GM10248 (cell line): ENCODE data around the gene RDM1.

Experiments
- CTCF ChIA-PET: fragments of 300-600 bp; sonication (Branson Sonifier 250); formaldehyde crosslinking; extraction: SDS; loops from one replicate; lab custom pipeline; 2021; ENCODE audit warnings: antibody characterized with exemption; lab: Yijun Ruan, JAX
- POLR2A ChIA-PET: fragments of 350-650 bp; sonication (Branson Sonifier 250); formaldehyde crosslinking; extraction: SDS; loops from one replicate; lab custom pipeline; 2020; ENCODE audit warnings: antibody characterized with exemption; lab: Yijun Ruan, JAX
- DNase-seq: peaks from one replicate; pipeline ENCODE4 v3.0.0; 2012; ENCODE audit errors: extremely low spot score
- TF ChIP-seq, protein P1 (sequence below): IDR thresholded peaks from 2 replicates; pipeline ENCODE4 v1.5.1; 2012; ENCODE audit warnings: mild to moderate bottlenecking, low read depth; ENCODE audit errors: extremely low read depth, missing control alignments, control extremely low read depth

RDM1 gene

DNA sequence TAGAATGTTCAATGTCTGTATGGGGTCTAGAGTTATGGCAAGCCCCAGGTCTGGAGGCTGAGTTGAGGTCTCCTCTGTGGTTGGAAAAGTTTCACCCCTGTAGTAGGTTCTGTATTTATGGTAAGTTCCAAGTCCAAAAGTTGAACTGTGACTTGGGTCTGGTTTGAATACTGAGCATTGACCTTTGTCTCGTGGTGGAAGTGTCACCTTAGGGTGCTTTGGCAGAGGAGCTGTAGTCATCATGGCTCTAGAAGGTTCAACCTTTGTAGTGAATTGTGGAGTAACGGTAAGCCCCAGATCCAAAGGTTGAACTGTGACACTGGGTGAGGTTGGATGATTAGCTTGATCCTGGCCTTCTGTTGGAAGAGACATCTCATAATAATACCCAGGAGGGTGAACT is 17.6 kb downstream of the RDM1 start:
- DNase-seq = no peak
- ChIA-PET POLR2A (no interaction called here), CTCF (no interaction called here)
- TF ChIP-seq, protein P1, sequence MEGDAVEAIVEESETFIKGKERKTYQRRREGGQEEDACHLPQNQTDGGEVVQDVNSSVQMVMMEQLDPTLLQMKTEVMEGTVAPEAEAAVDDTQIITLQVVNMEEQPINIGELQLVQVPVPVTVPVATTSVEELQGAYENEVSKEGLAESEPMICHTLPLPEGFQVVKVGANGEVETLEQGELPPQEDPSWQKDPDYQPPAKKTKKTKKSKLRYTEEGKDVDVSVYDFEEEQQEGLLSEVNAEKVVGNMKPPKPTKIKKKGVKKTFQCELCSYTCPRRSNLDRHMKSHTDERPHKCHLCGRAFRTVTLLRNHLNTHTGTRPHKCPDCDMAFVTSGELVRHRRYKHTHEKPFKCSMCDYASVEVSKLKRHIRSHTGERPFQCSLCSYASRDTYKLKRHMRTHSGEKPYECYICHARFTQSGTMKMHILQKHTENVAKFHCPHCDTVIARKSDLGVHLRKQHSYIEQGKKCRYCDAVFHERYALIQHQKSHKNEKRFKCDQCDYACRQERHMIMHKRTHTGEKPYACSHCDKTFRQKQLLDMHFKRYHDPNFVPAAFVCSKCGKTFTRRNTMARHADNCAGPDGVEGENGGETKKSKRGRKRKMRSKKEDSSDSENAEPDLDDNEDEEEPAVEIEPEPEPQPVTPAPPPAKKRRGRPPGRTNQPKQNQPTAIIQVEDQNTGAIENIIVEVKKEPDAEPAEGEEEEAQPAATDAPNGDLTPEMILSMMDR = no peak

DNA sequence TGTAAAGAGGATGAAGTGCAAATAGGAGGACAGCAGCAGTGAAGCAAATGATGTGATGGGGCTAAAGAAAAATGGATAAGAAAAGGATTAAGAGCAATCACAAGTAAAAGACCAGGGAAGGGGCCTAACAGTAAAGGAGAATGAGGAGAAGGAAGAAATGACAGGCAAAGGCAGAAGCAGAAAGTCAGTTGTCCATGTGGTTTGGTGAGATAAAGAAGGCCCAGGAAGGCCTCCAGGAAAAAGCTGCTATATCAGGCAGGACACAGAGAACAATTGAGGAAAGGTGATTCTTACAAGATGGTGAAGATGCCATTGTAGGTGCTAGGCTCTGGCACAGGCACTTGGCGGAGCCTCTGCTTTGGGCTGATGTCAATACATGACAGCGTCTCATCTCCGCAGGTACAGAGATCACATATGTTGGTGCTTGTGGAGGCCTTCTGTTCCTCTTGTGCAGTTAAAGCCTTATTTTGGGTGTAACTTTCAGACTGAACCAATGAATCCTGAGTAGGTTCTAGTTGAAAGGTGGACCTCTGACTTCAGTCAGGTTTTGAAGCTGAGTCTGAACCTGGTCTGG is 18.1 kb downstream of the RDM1 start:
- TF ChIP-seq, protein P1 = no peak
- POLR2A ChIA-PET = no interaction called here
- CTCF ChIA-PET = interaction anchor here (0.8 to 2.3 kb wide), 6 partner anchors 9 to 148 kb away, joined by 3 to 5 read pairs (median 3); no protein-coding TSS in a partner anchor
- DNase-seq = no peak

DNA sequence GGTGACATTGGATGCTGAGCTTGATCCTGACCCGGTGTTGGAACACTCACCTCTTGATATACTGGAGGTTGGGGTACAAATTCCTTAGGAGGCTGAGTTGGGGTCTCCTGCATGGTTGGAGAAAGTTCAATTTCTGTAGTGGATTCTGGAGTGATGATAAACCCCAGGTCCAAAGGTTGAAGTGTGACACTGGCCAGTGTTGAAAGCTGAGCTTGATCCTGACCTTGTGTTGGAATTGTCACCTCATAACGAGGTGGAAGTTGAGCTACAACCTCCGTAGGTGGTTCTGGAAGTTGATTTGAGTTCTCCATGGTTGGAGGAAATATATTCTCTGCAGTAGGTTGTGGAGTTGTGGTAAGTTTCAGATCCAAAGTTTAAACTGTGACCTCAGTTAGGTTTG is 21.2 kb downstream of the RDM1 start:
- TF ChIP-seq, protein P1 = no peak
- no peak for DNase-seq
- CTCF ChIA-PET = interaction anchor here (1.2 to 1.4 kb wide), 2 partner anchors 22 to 146 kb away, joined by 3 to 4 read pairs; no protein-coding TSS in a partner anchor
- POLR2A ChIA-PET = no interaction called here

DNA sequence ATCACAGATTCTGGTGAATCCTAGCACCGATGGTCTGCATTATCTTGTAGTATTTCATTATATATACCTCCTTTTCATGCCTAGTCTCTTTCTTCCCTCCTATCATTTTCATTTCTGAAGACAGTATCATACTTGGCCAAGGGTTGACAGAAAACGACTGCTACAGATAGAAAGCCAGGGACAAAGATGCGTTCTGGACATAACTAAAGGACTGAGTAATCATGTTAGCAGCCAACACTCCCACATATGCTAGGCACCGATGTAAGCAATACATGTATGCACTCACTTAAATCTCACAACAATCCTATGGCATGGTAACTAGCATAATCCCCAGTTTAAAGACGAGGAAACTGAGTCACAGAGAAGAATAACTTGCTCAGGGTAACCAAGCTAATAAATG is 22.9 kb downstream of the RDM1 start:
- ChIA-PET CTCF (interaction anchor here (0.9 to 3.1 kb wide), 3 partner anchors 7 to 58 kb away, joined by 3 to 13 read pairs (median 3); no protein-coding TSS in a partner anchor), POLR2A (no interaction called here)
- no peak for DNase-seq
- TF ChIP-seq, protein P1 = no peak

DNA sequence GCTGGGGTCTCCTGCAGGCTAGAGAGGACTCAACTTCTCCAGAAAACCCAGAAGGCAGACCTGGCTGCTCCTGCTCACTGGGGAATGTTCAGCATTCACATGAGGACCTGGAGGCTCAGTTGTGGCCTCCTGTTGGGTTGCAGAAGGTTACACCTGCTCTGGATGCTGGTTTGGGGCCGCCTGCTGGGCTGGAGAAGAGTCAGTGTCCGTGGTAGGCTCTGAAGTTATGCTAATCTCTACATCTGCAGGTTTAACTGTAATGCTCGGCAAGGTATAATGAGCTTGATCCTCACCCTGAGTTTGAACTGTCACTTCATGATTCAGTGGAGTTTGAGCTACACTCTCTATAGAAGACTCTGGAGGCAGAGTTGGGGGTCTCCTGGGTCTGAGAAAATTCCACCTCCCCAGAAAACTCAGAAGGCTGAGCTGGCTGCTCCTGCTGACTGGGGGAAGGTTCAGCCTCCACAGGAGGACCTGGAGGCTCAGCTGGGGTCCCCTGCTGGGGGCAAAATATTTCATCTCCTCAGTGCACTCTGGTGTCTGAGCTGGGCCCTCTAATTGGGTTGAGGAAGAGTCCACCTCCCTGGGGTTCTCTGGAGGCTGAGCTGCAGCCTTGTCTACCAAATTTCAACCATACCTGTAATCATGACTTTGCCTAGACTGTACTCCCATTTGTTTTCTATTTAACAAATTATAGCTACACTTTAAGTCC is 23.5 kb downstream of the RDM1 start:
- POLR2A ChIA-PET = no interaction called here

More for the DNA sequence above, 23.5 kb downstream of the RDM1 start:
- no peak for DNase-seq
- CTCF ChIA-PET = interaction anchor here (0.9 to 3.1 kb wide), 4 partner anchors 8 to 57 kb away, joined by 3 to 13 read pairs (median 3); no protein-coding TSS in a partner anchor
- TF ChIP-seq, protein P1 = no peak
